WTC11 (cell line): ENCODE results near the gene FANCC. TPM values are rescaled to one million over a fixed set of nuclear protein-coding genes. Genes with fewer than 3 reads are reported as not detected.

Source experiments
- ATAC-seq: fragments of 200-7000 bp; cut with Tn5 transposase; 2 replicates; pipeline ENCODE4 v1.10.0; 2021; ENCODE audit warnings: mild to moderate bottlenecking, moderate library complexity
- CTCF ChIA-PET: fragments of 300-600 bp; sonication (Branson Sonifier 250); formaldehyde crosslinking; loops from one replicate; lab custom pipeline; 2021; ENCODE audit warnings: antibody characterized with exemption; lab: Charles Lee
- POLR2A ChIA-PET: fragments of 350-600 bp; sonication (Branson Sonifier 250); formaldehyde crosslinking; loops from one replicate; lab custom pipeline; 2021; ENCODE audit warnings: antibody characterized with exemption; lab: Charles Lee
- DNase-seq: peaks from one replicate; pipeline ENCODE4 v3.0.0; 2021; ENCODE audit warnings: low spot score
- H3K27ac Mint-ChIP-seq: 2 replicates; pipeline ENCODE4 v1.8.0; 2021; ENCODE audit warnings: mixed read lengths
- H3K27me3 Mint-ChIP-seq: 2 replicates; pipeline ENCODE4 v1.8.0; 2021; ENCODE audit warnings: low read depth, mild to moderate bottlenecking, moderate library complexity, mixed read lengths
- H3K36me3 Mint-ChIP-seq: 2 replicates; pipeline ENCODE4 v1.8.0; 2021; ENCODE audit warnings: mixed read lengths
- H3K4me1 Mint-ChIP-seq: 2 replicates; pipeline ENCODE4 v1.8.0; 2022; ENCODE audit warnings: mixed read lengths
- H3K4me3 Mint-ChIP-seq: 2 replicates; pipeline ENCODE4 v1.8.0; 2021; ENCODE audit warnings: mild to moderate bottlenecking, moderate library complexity, mixed read lengths
- H3K9me3 Mint-ChIP-seq: 2 replicates; pipeline ENCODE4 v1.8.0; 2021; ENCODE audit warnings: mixed read lengths
- E2F5 ChIP-seq: sonication (generic); formaldehyde crosslinking; IDR thresholded peaks from 2 replicates; pipeline ENCODE4 v1.8.1; 2022; ENCODE audit warnings: mild to moderate bottlenecking, moderate library complexity, missing genetic modification reagents
- FOXK1 ChIP-seq: sonication (generic); formaldehyde crosslinking; IDR thresholded peaks from 2 replicates; pipeline ENCODE4 v1.8.0; 2022; ENCODE audit warnings: mild to moderate bottlenecking, moderate library complexity, missing genetic modification reagents
- HMGA2 ChIP-seq: fragments of 250-450 bp; sonication (Bioruptor Pico); IDR thresholded peaks from 2 replicates; pipeline ENCODE4 v1.4.0; 2021; ENCODE audit warnings: mild to moderate bottlenecking, moderate library complexity
- OVOL2 ChIP-seq: fragments of 250-450 bp; sonication (Bioruptor Pico); IDR thresholded peaks from 2 replicates; pipeline ENCODE4 v1.9.0; 2021; ENCODE audit warnings: mild to moderate bottlenecking, borderline replicate concordance
- TCF7 ChIP-seq: sonication (generic); formaldehyde crosslinking; IDR thresholded peaks from 2 replicates; pipeline ENCODE4 v1.8.0; 2022; ENCODE audit warnings: mild to moderate bottlenecking, low read depth, missing genetic modification reagents, moderate library complexity
- ZNF263 ChIP-seq: sonication (generic); formaldehyde crosslinking; IDR thresholded peaks from 2 replicates; pipeline ENCODE4 v1.8.1; 2022; ENCODE audit warnings: low read depth, mild to moderate bottlenecking, moderate library complexity, missing genetic modification reagents
- total RNA-seq: library from RNA; stranded (reverse); gene quantifications from 3 replicates; pipeline ENCODE4 v1.2.3, GENCODE V29; 2021
- TF ChIP-seq, protein P1 (sequence below): fragments of 250-450 bp; sonication (Bioruptor Pico); IDR thresholded peaks from 2 replicates; pipeline ENCODE4 v1.9.0; 2021; ENCODE audit warnings: mild to moderate bottlenecking
- TF ChIP-seq, protein P2 (sequence below): sonication (generic); formaldehyde crosslinking; IDR thresholded peaks from 2 replicates; pipeline ENCODE4 v1.8.0; 2022; ENCODE audit warnings: mild to moderate bottlenecking, missing genetic modification reagents
- TF ChIP-seq, protein P3 (sequence below): sonication (generic); formaldehyde crosslinking; IDR thresholded peaks from 2 replicates; pipeline ENCODE4 v1.8.0; 2022; ENCODE audit warnings: missing genetic modification reagents
- TF ChIP-seq, protein P4 (sequence below): fragments of 250-450 bp; sonication (Bioruptor Pico); IDR thresholded peaks from 2 replicates; pipeline ENCODE4 v2.1.2; 2022; ENCODE audit warnings: mild to moderate bottlenecking, moderate library complexity

Gene FANCC
- total RNA-seq, 1 experiment from 2014 or later = 10.9 TPM

DNA sequence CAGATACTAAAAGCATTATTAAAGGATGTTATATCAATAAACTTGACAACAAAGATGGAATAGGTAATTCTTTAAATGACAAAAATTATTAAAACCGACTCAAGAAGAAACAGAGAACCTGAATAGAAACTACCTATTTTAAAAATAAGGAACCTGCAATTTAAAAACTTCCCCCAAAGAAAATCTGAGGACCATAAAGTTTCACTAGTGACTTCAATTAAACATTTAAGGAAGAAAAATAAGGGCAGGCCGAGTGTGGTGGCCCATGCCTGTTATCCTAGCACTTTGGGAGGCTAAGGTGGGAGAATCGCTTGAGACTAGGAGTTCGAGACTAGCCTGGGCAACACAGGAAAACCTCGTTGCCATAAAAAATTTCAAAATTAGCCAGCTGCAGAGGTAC, 99.6 kb downstream of the FANCC start:
- no peak for TF ChIP-seq HMGA2 (CRISPR knock-in tag)
- TF ChIP-seq FOXK1 (CRISPR knock-in tag) = no peak
- no peak for TF ChIP-seq OVOL2
- TF ChIP-seq, protein P1, sequence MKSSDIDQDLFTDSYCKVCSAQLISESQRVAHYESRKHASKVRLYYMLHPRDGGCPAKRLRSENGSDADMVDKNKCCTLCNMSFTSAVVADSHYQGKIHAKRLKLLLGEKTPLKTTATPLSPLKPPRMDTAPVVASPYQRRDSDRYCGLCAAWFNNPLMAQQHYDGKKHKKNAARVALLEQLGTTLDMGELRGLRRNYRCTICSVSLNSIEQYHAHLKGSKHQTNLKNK (CRISPR knock-in tag) = no peak
- TF ChIP-seq, protein P2, sequence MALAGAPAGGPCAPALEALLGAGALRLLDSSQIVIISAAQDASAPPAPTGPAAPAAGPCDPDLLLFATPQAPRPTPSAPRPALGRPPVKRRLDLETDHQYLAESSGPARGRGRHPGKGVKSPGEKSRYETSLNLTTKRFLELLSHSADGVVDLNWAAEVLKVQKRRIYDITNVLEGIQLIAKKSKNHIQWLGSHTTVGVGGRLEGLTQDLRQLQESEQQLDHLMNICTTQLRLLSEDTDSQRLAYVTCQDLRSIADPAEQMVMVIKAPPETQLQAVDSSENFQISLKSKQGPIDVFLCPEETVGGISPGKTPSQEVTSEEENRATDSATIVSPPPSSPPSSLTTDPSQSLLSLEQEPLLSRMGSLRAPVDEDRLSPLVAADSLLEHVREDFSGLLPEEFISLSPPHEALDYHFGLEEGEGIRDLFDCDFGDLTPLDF (CRISPR knock-in tag) = no peak
- peaks cover 42% of the 10 kb centered on the region for H3K4me1 Mint-ChIP-seq
- H3K27me3 Mint-ChIP-seq = no peaks in the 10 kb centered on the region
- H3K27ac Mint-ChIP-seq = 0 out of 2 replicates have a peak overlapping the region, but pooled peaks have one; percentile 48
- ChIA-PET CTCF (interaction anchor here (1.4 to 2.3 kb wide), 3 partner anchors 25 to 549 kb away, joined by 3 to 5 read pairs (median 3); no protein-coding TSS in a partner anchor), POLR2A (no interaction called here)
- H3K36me3 Mint-ChIP-seq = 0 out of 2 replicates have a peak, but pooled peaks cover 4% of the 10 kb centered on the region
- DNase-seq = no peak
- no peak overlapping the region for H3K4me3 Mint-ChIP-seq
- no peak for ATAC-seq
- H3K9me3 Mint-ChIP-seq = no peaks in the 10 kb centered on the region

DNA sequence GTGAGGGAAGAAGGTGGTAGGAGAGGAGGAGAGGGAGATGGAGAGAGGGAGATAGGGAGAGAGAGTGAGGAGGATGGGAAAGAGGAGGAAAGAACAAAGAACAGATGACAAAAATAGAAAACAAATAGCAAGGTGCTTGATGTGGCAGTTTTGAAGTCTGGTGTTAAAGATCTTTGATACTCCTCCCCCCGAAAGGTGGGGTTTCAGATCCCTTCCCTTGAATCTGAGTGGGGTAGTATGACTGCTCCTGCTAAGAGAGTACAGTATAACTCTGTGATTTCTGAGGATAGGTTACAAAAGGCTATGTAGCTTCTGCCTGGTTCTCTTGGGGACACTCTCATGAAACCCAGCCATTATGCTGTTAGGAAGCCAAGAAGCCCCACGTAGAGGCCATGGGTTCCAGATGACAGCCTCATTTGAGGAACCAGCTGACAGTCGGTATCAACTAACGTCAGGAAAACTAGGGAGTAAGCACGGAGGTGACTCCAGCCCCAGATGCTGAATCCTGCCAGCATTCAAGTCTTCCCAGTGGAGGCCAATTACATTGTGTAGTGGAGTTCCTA, 102.1 kb downstream of the FANCC start:
- 0 out of 2 replicates have a peak overlapping the region, but pooled peaks have one; percentile 5 for H3K27ac Mint-ChIP-seq
- CTCF ChIA-PET = interaction anchor here (1.5 kb wide), 1 partner anchor 22 kb away, joined by 3 read pairs; no protein-coding TSS in a partner anchor
- ATAC-seq = peak; percentile 46; the same call in 1 of the 2 replicates
- H3K36me3 Mint-ChIP-seq = 0 out of 2 replicates have a peak, but pooled peaks cover 3% of the 10 kb centered on the region
- TF ChIP-seq TCF7 (CRISPR knock-in tag) = no peak
- TF ChIP-seq, protein P3, sequence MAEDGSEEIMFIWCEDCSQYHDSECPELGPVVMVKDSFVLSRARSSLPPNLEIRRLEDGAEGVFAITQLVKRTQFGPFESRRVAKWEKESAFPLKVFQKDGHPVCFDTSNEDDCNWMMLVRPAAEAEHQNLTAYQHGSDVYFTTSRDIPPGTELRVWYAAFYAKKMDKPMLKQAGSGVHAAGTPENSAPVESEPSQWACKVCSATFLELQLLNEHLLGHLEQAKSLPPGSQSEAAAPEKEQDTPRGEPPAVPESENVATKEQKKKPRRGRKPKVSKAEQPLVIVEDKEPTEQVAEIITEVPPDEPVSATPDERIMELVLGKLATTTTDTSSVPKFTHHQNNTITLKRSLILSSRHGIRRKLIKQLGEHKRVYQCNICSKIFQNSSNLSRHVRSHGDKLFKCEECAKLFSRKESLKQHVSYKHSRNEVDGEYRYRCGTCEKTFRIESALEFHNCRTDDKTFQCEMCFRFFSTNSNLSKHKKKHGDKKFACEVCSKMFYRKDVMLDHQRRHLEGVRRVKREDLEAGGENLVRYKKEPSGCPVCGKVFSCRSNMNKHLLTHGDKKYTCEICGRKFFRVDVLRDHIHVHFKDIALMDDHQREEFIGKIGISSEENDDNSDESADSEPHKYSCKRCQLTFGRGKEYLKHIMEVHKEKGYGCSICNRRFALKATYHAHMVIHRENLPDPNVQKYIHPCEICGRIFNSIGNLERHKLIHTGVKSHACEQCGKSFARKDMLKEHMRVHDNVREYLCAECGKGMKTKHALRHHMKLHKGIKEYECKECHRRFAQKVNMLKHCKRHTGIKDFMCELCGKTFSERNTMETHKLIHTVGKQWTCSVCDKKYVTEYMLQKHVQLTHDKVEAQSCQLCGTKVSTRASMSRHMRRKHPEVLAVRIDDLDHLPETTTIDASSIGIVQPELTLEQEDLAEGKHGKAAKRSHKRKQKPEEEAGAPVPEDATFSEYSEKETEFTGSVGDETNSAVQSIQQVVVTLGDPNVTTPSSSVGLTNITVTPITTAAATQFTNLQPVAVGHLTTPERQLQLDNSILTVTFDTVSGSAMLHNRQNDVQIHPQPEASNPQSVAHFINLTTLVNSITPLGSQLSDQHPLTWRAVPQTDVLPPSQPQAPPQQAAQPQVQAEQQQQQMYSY = peak; percentile 35; the same call in 1 of the 2 replicates
- H3K4me3 Mint-ChIP-seq = no peak overlapping the region
- H3K9me3 Mint-ChIP-seq = no peaks in the 10 kb centered on the region
- H3K27me3 Mint-ChIP-seq = no peaks in the 10 kb centered on the region
- DNase-seq = no peak
- POLR2A ChIA-PET = interaction anchor here (0.6 kb wide), 1 partner anchor 1425 kb away, joined by 9 read pairs; no protein-coding TSS in a partner anchor
- H3K4me1 Mint-ChIP-seq = peaks cover 52% of the 10 kb centered on the region

DNA sequence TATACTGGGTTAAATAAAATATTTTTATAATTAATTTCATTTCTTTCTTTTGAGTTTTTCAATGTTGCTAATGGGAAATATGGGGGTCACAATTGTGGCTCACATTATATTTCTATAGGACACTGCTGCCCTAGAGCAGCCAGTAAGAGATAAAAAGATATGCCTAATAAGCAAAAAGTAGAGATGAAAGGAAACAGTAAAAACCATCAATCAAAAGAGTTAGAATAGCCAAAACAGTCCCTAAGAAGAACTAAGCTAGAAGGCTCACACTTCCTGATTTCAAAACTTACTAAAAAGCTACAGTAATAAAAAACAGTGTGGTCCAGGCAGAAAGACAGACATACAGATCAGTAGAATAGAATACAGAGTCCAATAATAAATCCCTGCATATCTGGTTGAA, 104.4 kb downstream of the FANCC start:
- DNase-seq (no peak), ATAC-seq (no peak)
- Mint-ChIP-seq H3K27me3 (no peaks in the 10 kb centered on the region), H3K4me1 (peaks cover 40% of the 10 kb centered on the region), H3K9me3 (no peaks in the 10 kb centered on the region), H3K27ac (no peak overlapping the region), H3K4me3 (no peak overlapping the region), H3K36me3 (no peaks in the 10 kb centered on the region)
- TF ChIP-seq, protein P4, sequence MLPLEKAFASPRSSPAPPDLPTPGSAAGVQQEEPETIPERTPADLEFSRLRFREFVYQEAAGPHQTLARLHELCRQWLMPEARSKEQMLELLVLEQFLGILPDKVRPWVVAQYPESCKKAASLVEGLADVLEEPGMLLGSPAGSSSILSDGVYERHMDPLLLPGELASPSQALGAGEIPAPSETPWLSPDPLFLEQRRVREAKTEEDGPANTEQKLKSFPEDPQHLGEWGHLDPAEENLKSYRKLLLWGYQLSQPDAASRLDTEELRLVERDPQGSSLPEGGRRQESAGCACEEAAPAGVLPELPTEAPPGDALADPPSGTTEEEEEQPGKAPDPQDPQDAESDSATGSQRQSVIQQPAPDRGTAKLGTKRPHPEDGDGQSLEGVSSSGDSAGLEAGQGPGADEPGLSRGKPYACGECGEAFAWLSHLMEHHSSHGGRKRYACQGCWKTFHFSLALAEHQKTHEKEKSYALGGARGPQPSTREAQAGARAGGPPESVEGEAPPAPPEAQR (CRISPR knock-in tag) = no peak
- no peak for TF ChIP-seq E2F5 (CRISPR knock-in tag)
- TF ChIP-seq ZNF263 (CRISPR knock-in tag) = no peak
- POLR2A ChIA-PET = no interaction called here
- CTCF ChIA-PET = interaction anchor here (1.0 to 1.7 kb wide), 3 partner anchors 30 to 53 kb away, joined by 3 to 4 read pairs (median 4); no protein-coding TSS in a partner anchor
